Endothelial cell of umbilical vein (primary cell): Measurements from ENCODE around the gene SLC66A2. TPM values are rescaled to one million over a fixed set of nuclear protein-coding genes. Genes with fewer than 3 reads are reported as not detected.

Source experiments
- BruUV-seq: library from RNA; stranded (reverse); fragments of 400-500 nt; replicated peaks from 2 replicates; lab custom pipeline; 2021; lab: Mats Ljungman, UMichigan
- CTCF ChIA-PET: fragments of 300-600, 350-600 bp; sonication (Branson Sonifier 250); formaldehyde crosslinking; loops from one replicate; lab custom pipeline; 2021; ENCODE audit warnings: antibody characterized with exemption, inconsistent platforms; lab: Charles Lee
- POLR2A ChIA-PET: fragments of 300-600, 350-600 bp; sonication (Branson Sonifier 250); formaldehyde crosslinking; loops from one replicate; lab custom pipeline; 2021; ENCODE audit warnings: antibody characterized with exemption, inconsistent platforms; lab: Charles Lee
- DNase-seq: peaks from one replicate; pipeline ENCODE4 v3.0.0-alpha.2; 2011; ENCODE audit warnings: low read depth, low spot score
- FAIRE-seq: peaks from 2 replicates; lab custom pipeline; 2011; peaks lifted over from hg19 to GRCh38; lab: Jason Lieb, UNC
- H2AFZ ChIP-seq: 2 replicates; pipeline ENCODE4 v1.6.0; 2012; ENCODE audit warnings: low read depth, low read length, control low read depth, inconsistent platforms
- H3K27ac ChIP-seq: 2 replicates; pipeline ENCODE4 v1.5.1; 2011; ENCODE audit warnings: low read depth, mild to moderate bottlenecking, control low read depth, low read length, moderate library complexity; ENCODE audit not compliant: insufficient read depth
- H3K27me3 ChIP-seq, 2 experiments: 2 replicates each; pipeline versions ENCODE4 v1.6.0 to v1.6.1; 2011; ENCODE audit warnings: low read length in 2 of 2, mixed read lengths in 1 of 2; ENCODE audit not compliant: control insufficient read depth in 2 of 2, insufficient read depth in 2 of 2
- H3K36me3 ChIP-seq, 2 experiments: 2 replicates in 1 of 2; 3 replicates in 1 of 2; pipeline ENCODE4 v1.5.1; 2011; ENCODE audit warnings: low read length in 2 of 2, mild to moderate bottlenecking in 1 of 2, moderate library complexity in 1 of 2; ENCODE audit not compliant: control insufficient read depth in 2 of 2, insufficient read depth in 2 of 2; ENCODE audit errors: extremely low read depth in 1 of 2
- H3K4me1 ChIP-seq: 3 replicates; pipeline ENCODE4 v1.5.1; 2011; ENCODE audit warnings: mild to moderate bottlenecking, low read length; ENCODE audit not compliant: control insufficient read depth, insufficient read depth; ENCODE audit errors: extremely low read depth
- H3K4me2 ChIP-seq: 2 replicates; pipeline ENCODE4 v1.6.1; 2011; ENCODE audit warnings: low read length, control low read depth, mixed read lengths; ENCODE audit not compliant: insufficient read depth
- H3K4me3 ChIP-seq, 3 experiments: fragments of 200-600 bp in 1 of 3; sonication (generic), shearing (Covaris generic) in 1 of 3; replicated peaks in 1 of 3; 2 replicates each; pipeline ENCODE4 v1.5.1; 2011 to 2016; ENCODE audit warnings: control low read depth in 3 of 3, low read length in 3 of 3, mild to moderate bottlenecking in 2 of 3, inconsistent platforms in 1 of 3, low read depth in 1 of 3, moderate library complexity in 1 of 3; ENCODE audit not compliant: insufficient read depth in 1 of 3
- H3K79me2 ChIP-seq: 2 replicates; pipeline ENCODE4 v1.6.0; 2012; ENCODE audit warnings: low read length, inconsistent platforms; ENCODE audit not compliant: control insufficient read depth, insufficient read depth
- H3K9ac ChIP-seq: replicated peaks from 2 replicates; pipeline ENCODE3; 2011; ENCODE audit warnings: low read length, control low read depth; ENCODE audit not compliant: insufficient read depth; ENCODE audit errors: extremely low read depth
- H3K9me1 ChIP-seq: replicated peaks from 3 replicates; pipeline ENCODE4 v1.6.0; 2011; ENCODE audit warnings: mild to moderate bottlenecking, low read length; ENCODE audit not compliant: control insufficient read depth, insufficient read depth; ENCODE audit errors: extremely low read depth
- H3K9me3 ChIP-seq: replicated peaks from 2 replicates; pipeline ENCODE4 v1.5.1; 2012; ENCODE audit warnings: low read length, inconsistent platforms; ENCODE audit not compliant: control insufficient read depth, insufficient read depth
- H4K20me1 ChIP-seq: replicated peaks from 2 replicates; pipeline ENCODE3; 2011; ENCODE audit warnings: mild to moderate bottlenecking, low read length; ENCODE audit not compliant: control insufficient read depth, insufficient read depth; ENCODE audit errors: extremely low read depth
- CTCF ChIP-seq, 2 donors: IDR thresholded peaks; 1 replicate in 1 of 2; 2 replicates in 1 of 2; pipeline ENCODE4 v1.5.1; 2011; ENCODE audit warnings: low read length in 2 of 2, mild to moderate bottlenecking in 2 of 2, moderate library complexity in 2 of 2, control low read depth in 1 of 2, inconsistent platforms in 1 of 2, low read depth in 1 of 2; ENCODE audit not compliant: insufficient read depth in 1 of 2; ENCODE audit errors: extremely low read depth in 1 of 2
- EZH2 ChIP-seq: IDR thresholded peaks from 2 replicates; pipeline ENCODE4 v1.6.1; 2012; ENCODE audit warnings: borderline replicate concordance, low read depth, mild to moderate bottlenecking, moderate library complexity, low read length, inconsistent platforms; ENCODE audit not compliant: severe bottlenecking
- FOS ChIP-seq: IDR thresholded peaks from 2 replicates; pipeline ENCODE4 v1.6.1; 2011; ENCODE audit warnings: mild to moderate bottlenecking, low read length, moderate library complexity, borderline replicate concordance; ENCODE audit not compliant: insufficient read depth
- GATA2 ChIP-seq: IDR thresholded peaks from 2 replicates; pipeline ENCODE4 v1.7.0; 2011; ENCODE audit warnings: low read depth, mild to moderate bottlenecking, moderate library complexity, mixed read lengths, low read length; ENCODE audit not compliant: insufficient read length, insufficient read depth
- JUN ChIP-seq: IDR thresholded peaks from 2 replicates; pipeline ENCODE4 v1.6.1; 2011; ENCODE audit warnings: borderline replicate concordance, low read depth; ENCODE audit not compliant: insufficient read length, insufficient read depth
- MAX ChIP-seq: IDR thresholded peaks from 2 replicates; pipeline ENCODE4 v1.6.1; 2011; ENCODE audit not compliant: insufficient read depth, insufficient read length
- MYC ChIP-seq: IDR thresholded peaks from one replicate; pipeline ENCODE4 v1.6.1; 2011; ENCODE audit warnings: mild to moderate bottlenecking, low read depth, low read length
- POLR2A ChIP-seq: IDR thresholded peaks from 2 replicates; pipeline ENCODE4 v1.6.1; 2012; ENCODE audit warnings: low read depth, mild to moderate bottlenecking, control low read depth, low read length
- POLR2AphosphoS5 ChIP-seq: IDR thresholded peaks from 2 replicates; pipeline ENCODE4 v1.6.1; 2012; ENCODE audit warnings: low read depth, mild to moderate bottlenecking, control low read depth, low read length, moderate library complexity; ENCODE audit not compliant: insufficient read depth
- dilution Hi-C: fragments of 300-500 bp; cut with MboI; formaldehyde crosslinking; loops from one replicate; pipeline ENCODE4 v1.15.0; 2019; ENCODE audit warnings: low sequenced_read_pairs; ENCODE audit not compliant: extremely low pct_ligation_motif_present
- intact Hi-C: fragments of 100-400 bp; cut with micrococcal nuclease; formaldehyde crosslinking; loops from one replicate; pipeline ENCODE4 v1.10.0; 2022
- polyA plus RNA-seq, 4 experiments: library from polyadenylated mRNA; depleted of rRNA in 3 of 4; stranded (reverse) in 3 of 4; unstranded in 1 of 4; fragments of >200 nt; gene quantifications; 2 replicates each; pipeline versions ENCODE4 v1.2.1 to v1.2.3, GENCODE V29; 2011 to 2012; ENCODE audit warnings: missing spikeins in 1 of 4
- total RNA-seq: library from RNA; stranded (reverse); gene quantifications from 2 replicates; pipeline ENCODE4 v1.2.3, GENCODE V29; 2021

The SLC66A2 gene
- total and polyA plus RNA-seq, 2 donors (not counting 3 experiments of a cell fraction or from before 2014, with no cell fraction given) = 32.5 to 37.1 TPM

GRCh38 chr18:79875931-79876461 is 75.5 kb downstream of the SLC66A2 start:
- H4K20me1 ChIP-seq = no peaks in the 10 kb centered on the region

More at GRCh38 chr18:79875931-79876461, 75.5 kb downstream of the SLC66A2 start:
- Histone ChIP-seq H3K4me3 (no peak overlapping the region), H3K9ac (no peak overlapping the region), H2AFZ (no peak overlapping the region), H3K9me1 (no peaks in the 10 kb centered on the region), H3K9me3 (no peaks in the 10 kb centered on the region), H3K4me2 (no peak overlapping the region), H3K36me3 (no peaks in the 10 kb centered on the region), H3K79me2 (no peaks in the 10 kb centered on the region), H3K27ac (no peak overlapping the region), H3K27me3 (no peaks in the 10 kb centered on the region), H3K4me1 (no peaks in the 10 kb centered on the region)
- POLR2A ChIA-PET = no interaction called here
- TF ChIP-seq GATA2 = no peak
- no peak for TF ChIP-seq MYC
- TF ChIP-seq POLR2AphosphoS5 = no peak
- no peak for TF ChIP-seq EZH2
- no peak for TF ChIP-seq POLR2A
- no peak for TF ChIP-seq MAX
- no peak for TF ChIP-seq JUN
- TF ChIP-seq FOS = no peak
- no peak for TF ChIP-seq CTCF (IDR thresholded peaks at IDR 0.05; ENCODE audit: extremely low read depth in 1 of 2, insufficient read depth in 1 of 2, low read depth in 1 of 2, low read length in 2 of 2)
- BruUV-seq = no TSS peak
- dilution Hi-C loops = no loop called here
- DNase-seq = no peak
- intact Hi-C loops = no loop called here
- no peak for FAIRE-seq
- CTCF ChIA-PET = no interaction called here
